ENCODE data around the gene CDCA8. TPM values are rescaled to one million over a fixed set of nuclear protein-coding genes. Genes with fewer than 3 reads are reported as not detected.

The CDCA8 gene
- total RNA-seq (2016; rRNA removed; fragmentation: Illumina TruSeq; extraction: Trizol) (38.6 and 48.7 TPM in 2 replicates), polyA plus RNA-seq (2011; rRNA removed) (16.7 and 24.1 TPM in 2 replicates), polyA minus RNA-seq (2011; rRNA and poly(A)+ RNA removed; ENCODE audit: low replicate concordance) (32.5 and 61.3 TPM in 2 replicates), Bru-seq, nascent RNA (percentile 55 among the genes with signal in this experiment), BruChase-seq, experiment 1, labeled RNA remaining after a 6-hour chase (percentile 62 among the genes with signal in this experiment), BruChase-seq, experiment 2, labeled RNA remaining after a 2-hour chase (percentile 66 among the genes with signal in this experiment)
- 8.9 and 10.2 TPM in 2 replicates for total RNA-seq (2016; cell fraction: cytosol; rRNA removed; fragmentation: Illumina TruSeq; extraction: Trizol; ENCODE audit: low read depth)
- 38.9 and 41.7 TPM in 2 replicates for total RNA-seq (2016; cell fraction: insoluble cytoplasmic fraction; rRNA removed; fragmentation: Illumina TruSeq; extraction: Trizol)
- total RNA-seq (2016; cell fraction: membrane; rRNA removed; fragmentation: Illumina TruSeq; extraction: Trizol), result 24.2 and 26.4 TPM in 2 replicates
- 18.9 and 20.3 TPM in 2 replicates for total RNA-seq (2016; cell fraction: nucleus; rRNA removed; fragmentation: Illumina TruSeq; extraction: Trizol)
- 20.5 and 26.2 TPM in 2 replicates for polyA plus RNA-seq (2011; cell fraction: cytosol; rRNA removed)
- 11.8 and 15.5 TPM in 2 replicates for polyA plus RNA-seq (2011; cell fraction: nucleus; rRNA removed)
- polyA plus RNA-seq (2012), result 10.8 and 17.1 TPM in 2 replicates
- 5.2 and 5.7 TPM in 2 replicates for polyA plus RNA-seq (2016; cell fraction: cytosol; fragmentation: Illumina TruSeq; extraction: Trizol; ENCODE audit: low read depth)
- polyA plus RNA-seq (2016; cell fraction: insoluble cytoplasmic fraction; fragmentation: Illumina TruSeq; extraction: Trizol; ENCODE audit: low read depth), result 45.9 and 54.1 TPM in 2 replicates
- polyA plus RNA-seq (2016; cell fraction: membrane; fragmentation: Illumina TruSeq; extraction: Trizol; ENCODE audit: low read depth), result 12.7 and 13.2 TPM in 2 replicates
- 32.7 and 33.4 TPM in 2 replicates for polyA plus RNA-seq (2016; cell fraction: nucleus; fragmentation: Illumina TruSeq; extraction: Trizol; ENCODE audit: insufficient read depth, low read depth)
- 12.6 and 18.5 TPM in 2 replicates for polyA minus RNA-seq (2011; cell fraction: cytosol; rRNA and poly(A)+ RNA removed)
- 6.8 and 9.4 TPM in 2 replicates for polyA minus RNA-seq (2011; cell fraction: nucleus; rRNA and poly(A)+ RNA removed)
- long read RNA-seq, experiment 1, transcript CDCA8-202 (10 exons, 2,469 nt), result major isoform, 40 of 60 reads
- long read RNA-seq, experiment 1, transcript CDCA8-201 (11 exons, 2,303 nt), result minor isoform, 6 of 60 reads
- long read RNA-seq, experiment 1, partial matches to known transcripts, result 9 of 60 reads
- long read RNA-seq, experiment 1, other reads (novel, unspliced or antisense), result 5 of 60 reads
- long read RNA-seq, experiment 2, transcript CDCA8-202 (10 exons, 2,469 nt), result major isoform, 16 of 24 reads
- long read RNA-seq, experiment 2, partial matches to known transcripts, result 5 of 24 reads
- long read RNA-seq, experiment 2, other reads (novel, unspliced or antisense), result 1 of 24 reads

GRCh38 chr1:37692078-37692833, at the start of gene CDCA8:
Gene CDCA8, plus strand, starts transcription at chr1:37692516. Its CDS starts 175 bp downstream, at chr1:37692691.
- H2AFZ ChIP-seq (ENCODE audit: low read length), result no peak within 1 kb of the TSS
- H3K9me3 ChIP-seq (ENCODE audit: low read length), result no peaks in the 10 kb centered on the region
- 0% methylated on average over 18 of the region's 54 CpGs for WGBS (ENCODE audit: low lambda C conversion rate)
- H3K27me3 ChIP-seq (ENCODE audit: control insufficient read depth in 1 of 2, insufficient read depth in 2 of 2, low read length in 2 of 2), result no peaks in the 10 kb centered on the region; a peak in 1 of 5 replicates
- CTCF ChIA-PET (ENCODE audit: low intra/inter-chr PET ratio, low total read pairs), result no interaction called here
- ATAC-seq (peak; percentile 93), FAIRE-seq (peak; percentile 71), DNase-seq (ENCODE audit: low spot score) (peak; percentile 95)
- peak within 1 kb of the TSS; percentile 73 for H3K27ac ChIP-seq (ENCODE audit: extremely low read length, insufficient read depth, low read length)
- peaks cover 0 to 21% of the 10 kb centered on the region in 2 experiments; a peak in 4 of 5 replicates for H3K36me3 ChIP-seq (replicated peaks in 1 of 2; ENCODE audit: control insufficient read depth in 1 of 2, insufficient read depth in 2 of 2, low read length in 2 of 2)
- H3K9ac ChIP-seq (ENCODE audit: insufficient read depth, low read depth, low read length), result peak within 1 kb of the TSS; percentile 80
- no TSS peak for BruUV-seq (replicated peaks)
- H3K4me3 ChIP-seq (replicated peaks in 1 of 3; ENCODE audit: insufficient read depth in 1 of 3, low read depth in 2 of 3, low read length in 3 of 3), result peak within 1 kb of the TSS; percentile 83 to 99 (median 94)
- no peaks in the 10 kb centered on the region for H4K20me1 ChIP-seq (ENCODE audit: insufficient read depth, low read length)
- H3K79me2 ChIP-seq (ENCODE audit: insufficient read depth, low read length), result peaks cover 30% of the 10 kb centered on the region
- intact Hi-C loops (cut with micrococcal nuclease; ENCODE audit: unreplicated experiment) (loop anchor here (1.0 to 10.0 kb wide), 2 partner anchors 115 to 217 kb away; partner anchors contain the start of genes C1orf122 and ZC3H12A), in situ Hi-C loops (cut with HindIII; ENCODE audit: extremely low pct_ligation_motif_present, low pct_unique_long_range_greater_than_20kb) (no loop called here)
- H3K4me2 ChIP-seq (ENCODE audit: low read depth, low read length), result peak within 1 kb of the TSS; percentile 93
- POLR2A ChIA-PET, result interaction anchor here (0.8 to 1.5 kb wide), 5 partner anchors 96 to 177 kb away, joined by 3 to 6 read pairs (median 4); partner anchors contain the start of genes C1orf122, GNL2, MEAF6 and MTF1
- H3K4me1 ChIP-seq (ENCODE audit: insufficient read depth, low read length), result peaks cover 22% of the 10 kb centered on the region
- peak; percentile 22; the same call in 1 of the 2 replicates for TF ChIP-seq HES4 (CRISPR knock-in tag; IDR thresholded peaks at IDR 0.05; ENCODE audit: borderline replicate concordance)
- TF ChIP-seq GATAD1 (CRISPR knock-in tag; IDR thresholded peaks at IDR 0.05), result peak; percentile 98
- TF ChIP-seq POLR2G (IDR thresholded peaks at IDR 0.05; ENCODE audit: low read depth, low read length), result peak; percentile 71
- peak; percentile 11; the same call in 1 of the 2 replicates for TF ChIP-seq MEF2D (CRISPR knock-in tag; IDR thresholded peaks at IDR 0.05)
- TF ChIP-seq HOXD1 (CRISPR knock-in tag; IDR thresholded peaks at IDR 0.05), result no peak
- TF ChIP-seq, protein P1, sequence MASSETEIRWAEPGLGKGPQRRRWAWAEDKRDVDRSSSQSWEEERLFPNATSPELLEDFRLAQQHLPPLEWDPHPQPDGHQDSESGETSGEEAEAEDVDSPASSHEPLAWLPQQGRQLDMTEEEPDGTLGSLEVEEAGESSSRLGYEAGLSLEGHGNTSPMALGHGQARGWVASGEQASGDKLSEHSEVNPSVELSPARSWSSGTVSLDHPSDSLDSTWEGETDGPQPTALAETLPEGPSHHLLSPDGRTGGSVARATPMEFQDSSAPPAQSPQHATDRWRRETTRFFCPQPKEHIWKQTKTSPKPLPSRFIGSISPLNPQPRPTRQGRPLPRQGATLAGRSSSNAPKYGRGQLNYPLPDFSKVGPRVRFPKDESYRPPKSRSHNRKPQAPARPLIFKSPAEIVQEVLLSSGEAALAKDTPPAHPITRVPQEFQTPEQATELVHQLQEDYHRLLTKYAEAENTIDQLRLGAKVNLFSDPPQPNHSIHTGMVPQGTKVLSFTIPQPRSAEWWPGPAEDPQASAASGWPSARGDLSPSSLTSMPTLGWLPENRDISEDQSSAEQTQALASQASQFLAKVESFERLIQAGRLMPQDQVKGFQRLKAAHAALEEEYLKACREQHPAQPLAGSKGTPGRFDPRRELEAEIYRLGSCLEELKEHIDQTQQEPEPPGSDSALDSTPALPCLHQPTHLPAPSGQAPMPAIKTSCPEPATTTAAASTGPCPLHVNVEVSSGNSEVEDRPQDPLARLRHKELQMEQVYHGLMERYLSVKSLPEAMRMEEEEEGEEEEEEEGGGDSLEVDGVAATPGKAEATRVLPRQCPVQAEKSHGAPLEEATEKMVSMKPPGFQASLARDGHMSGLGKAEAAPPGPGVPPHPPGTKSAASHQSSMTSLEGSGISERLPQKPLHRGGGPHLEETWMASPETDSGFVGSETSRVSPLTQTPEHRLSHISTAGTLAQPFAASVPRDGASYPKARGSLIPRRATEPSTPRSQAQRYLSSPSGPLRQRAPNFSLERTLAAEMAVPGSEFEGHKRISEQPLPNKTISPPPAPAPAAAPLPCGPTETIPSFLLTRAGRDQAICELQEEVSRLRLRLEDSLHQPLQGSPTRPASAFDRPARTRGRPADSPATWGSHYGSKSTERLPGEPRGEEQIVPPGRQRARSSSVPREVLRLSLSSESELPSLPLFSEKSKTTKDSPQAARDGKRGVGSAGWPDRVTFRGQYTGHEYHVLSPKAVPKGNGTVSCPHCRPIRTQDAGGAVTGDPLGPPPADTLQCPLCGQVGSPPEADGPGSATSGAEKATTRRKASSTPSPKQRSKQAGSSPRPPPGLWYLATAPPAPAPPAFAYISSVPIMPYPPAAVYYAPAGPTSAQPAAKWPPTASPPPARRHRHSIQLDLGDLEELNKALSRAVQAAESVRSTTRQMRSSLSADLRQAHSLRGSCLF (CRISPR knock-in tag; IDR thresholded peaks at IDR 0.05; ENCODE audit: borderline replicate concordance), result peak; percentile 71; the same call in 1 of the 2 replicates
- no peak for TF ChIP-seq TOE1 (CRISPR knock-in tag; IDR thresholded peaks at IDR 0.05)
- TF ChIP-seq, protein P2, sequence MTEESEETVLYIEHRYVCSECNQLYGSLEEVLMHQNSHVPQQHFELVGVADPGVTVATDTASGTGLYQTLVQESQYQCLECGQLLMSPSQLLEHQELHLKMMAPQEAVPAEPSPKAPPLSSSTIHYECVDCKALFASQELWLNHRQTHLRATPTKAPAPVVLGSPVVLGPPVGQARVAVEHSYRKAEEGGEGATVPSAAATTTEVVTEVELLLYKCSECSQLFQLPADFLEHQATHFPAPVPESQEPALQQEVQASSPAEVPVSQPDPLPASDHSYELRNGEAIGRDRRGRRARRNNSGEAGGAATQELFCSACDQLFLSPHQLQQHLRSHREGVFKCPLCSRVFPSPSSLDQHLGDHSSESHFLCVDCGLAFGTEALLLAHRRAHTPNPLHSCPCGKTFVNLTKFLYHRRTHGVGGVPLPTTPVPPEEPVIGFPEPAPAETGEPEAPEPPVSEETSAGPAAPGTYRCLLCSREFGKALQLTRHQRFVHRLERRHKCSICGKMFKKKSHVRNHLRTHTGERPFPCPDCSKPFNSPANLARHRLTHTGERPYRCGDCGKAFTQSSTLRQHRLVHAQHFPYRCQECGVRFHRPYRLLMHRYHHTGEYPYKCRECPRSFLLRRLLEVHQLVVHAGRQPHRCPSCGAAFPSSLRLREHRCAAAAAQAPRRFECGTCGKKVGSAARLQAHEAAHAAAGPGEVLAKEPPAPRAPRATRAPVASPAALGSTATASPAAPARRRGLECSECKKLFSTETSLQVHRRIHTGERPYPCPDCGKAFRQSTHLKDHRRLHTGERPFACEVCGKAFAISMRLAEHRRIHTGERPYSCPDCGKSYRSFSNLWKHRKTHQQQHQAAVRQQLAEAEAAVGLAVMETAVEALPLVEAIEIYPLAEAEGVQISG (CRISPR knock-in tag; IDR thresholded peaks at IDR 0.05), result peak; percentile 90
- no peak for TF ChIP-seq KAT2B (IDR thresholded peaks at IDR 0.05; ENCODE audit: borderline replicate concordance, low read depth, low read length)

Data from HepG2 (cell line).